ENCODE data around the gene CYP2E1. TPM values are rescaled to one million over a fixed set of nuclear protein-coding genes. Genes with fewer than 3 reads are reported as not detected.

Gene CYP2E1
- total and polyA plus RNA-seq, 2 donors: 2.6 to 3.4 TPM

- peaks cover 20 to 26% of the 10 kb centered on the region in 2 donors for H3K27me3 ChIP-seq (ENCODE audit: control insufficient read depth in 2 of 2, insufficient read depth in 1 of 2, low read length in 1 of 2)
These were observed 3.4 kb upstream of the CYP2E1 start for GRCh38 chr10:133523631-133524203.

GRCh38 chr10:133525444-133525843 lies 1.7 kb upstream of the CYP2E1 start:
- Histone ChIP-seq H3K4me1 (ENCODE audit: control insufficient read depth in 2 of 2, insufficient read depth in 2 of 2, low read length in 2 of 2) (peaks cover 0 to 2% of the 10 kb centered on the region in 2 donors), H3K4me3 (ENCODE audit: low read length in 2 of 2) (no peak overlapping the region), H3K36me3 (ENCODE audit: control insufficient read depth in 2 of 2, insufficient read depth in 2 of 2, low read length in 1 of 2) (no peaks in the 10 kb centered on the region), H3K27ac (ENCODE audit: low read depth in 1 of 2, low read length in 1 of 2) (no peak overlapping the region), H3K9me3 (ENCODE audit: control insufficient read depth in 2 of 2, insufficient read depth in 1 of 2, low read length in 1 of 2) (peaks cover 0 to 3% of the 10 kb centered on the region in 2 donors), H3K27me3 (ENCODE audit: control insufficient read depth in 2 of 2, insufficient read depth in 1 of 2, low read length in 1 of 2) (peaks cover 38 to 43% of the 10 kb centered on the region in 2 donors)
- 92% methylated on average over 7 of the region's 7 CpGs for WGBS
- no peak for DNase-seq (ENCODE audit: low read depth in 6 of 9, low spot score in 9 of 9)

More at GRCh38 chr10:133523631-133524203, 3.4 kb upstream of the CYP2E1 start:
- no peak overlapping the region for H3K27ac ChIP-seq (ENCODE audit: low read depth in 1 of 2, low read length in 1 of 2)
- H3K4me3 ChIP-seq (ENCODE audit: low read length in 2 of 2): no peak overlapping the region
- peaks cover 0 to 2% of the 10 kb centered on the region in 2 donors for H3K9me3 ChIP-seq (ENCODE audit: control insufficient read depth in 2 of 2, insufficient read depth in 1 of 2, low read length in 1 of 2)
- DNase-seq (ENCODE audit: low read depth in 6 of 9, low spot score in 9 of 9): no peak
- peaks cover 0 to 2% of the 10 kb centered on the region in 2 donors for H3K4me1 ChIP-seq (ENCODE audit: control insufficient read depth in 2 of 2, insufficient read depth in 2 of 2, low read length in 2 of 2)
- WGBS: 94% methylated on average over 9 of the region's 9 CpGs
- no peaks in the 10 kb centered on the region for H3K36me3 ChIP-seq (ENCODE audit: control insufficient read depth in 2 of 2, insufficient read depth in 2 of 2, low read length in 1 of 2)

- Histone ChIP-seq H3K4me1 (ENCODE audit: control insufficient read depth in 2 of 2, insufficient read depth in 2 of 2, low read length in 2 of 2) (no peaks in the 10 kb centered on the region), H3K4me3 (ENCODE audit: low read length in 2 of 2) (peak overlapping the region in 1 of 2 donors; percentile 11), H3K36me3 (ENCODE audit: control insufficient read depth in 2 of 2, insufficient read depth in 2 of 2, low read length in 1 of 2) (no peaks in the 10 kb centered on the region), H3K27me3 (ENCODE audit: control insufficient read depth in 2 of 2, insufficient read depth in 1 of 2, low read length in 1 of 2) (peaks cover 42 to 49% of the 10 kb centered on the region in 2 donors), H3K9me3 (ENCODE audit: control insufficient read depth in 2 of 2, insufficient read depth in 1 of 2, low read length in 1 of 2) (peaks cover 0 to 3% of the 10 kb centered on the region in 2 donors), H3K27ac (ENCODE audit: low read depth in 1 of 2, low read length in 1 of 2) (no peak overlapping the region)
- 18% methylated on average over 51 of the region's 51 CpGs for whole genome bisulfite sequencing
- DNase-seq (ENCODE audit: low read depth in 6 of 9, low spot score in 9 of 9): no peak
These were observed 658 bp downstream of the CYP2E1 start for GRCh38 chr10:133527771-133528271.

- Histone ChIP-seq H3K27ac (ENCODE audit: low read depth in 1 of 2, low read length in 1 of 2) (no peak overlapping the region), H3K27me3 (ENCODE audit: control insufficient read depth in 2 of 2, insufficient read depth in 1 of 2, low read length in 1 of 2) (peaks cover 42 to 49% of the 10 kb centered on the region in 2 donors), H3K36me3 (ENCODE audit: control insufficient read depth in 2 of 2, insufficient read depth in 2 of 2, low read length in 1 of 2) (no peaks in the 10 kb centered on the region), H3K9me3 (ENCODE audit: control insufficient read depth in 2 of 2, insufficient read depth in 1 of 2, low read length in 1 of 2) (peaks cover 0 to 3% of the 10 kb centered on the region in 2 donors), H3K4me1 (ENCODE audit: control insufficient read depth in 2 of 2, insufficient read depth in 2 of 2, low read length in 2 of 2) (no peaks in the 10 kb centered on the region), H3K4me3 (ENCODE audit: low read length in 2 of 2) (peak overlapping the region in 1 of 2 donors; percentile 11)
- no peak for DNase-seq (ENCODE audit: low read depth in 6 of 9, low spot score in 9 of 9)
- WGBS: 7% methylated on average over 50 of the region's 50 CpGs
These were observed 1.2 kb downstream of the CYP2E1 start for GRCh38 chr10:133528296-133528844.

DNA sequence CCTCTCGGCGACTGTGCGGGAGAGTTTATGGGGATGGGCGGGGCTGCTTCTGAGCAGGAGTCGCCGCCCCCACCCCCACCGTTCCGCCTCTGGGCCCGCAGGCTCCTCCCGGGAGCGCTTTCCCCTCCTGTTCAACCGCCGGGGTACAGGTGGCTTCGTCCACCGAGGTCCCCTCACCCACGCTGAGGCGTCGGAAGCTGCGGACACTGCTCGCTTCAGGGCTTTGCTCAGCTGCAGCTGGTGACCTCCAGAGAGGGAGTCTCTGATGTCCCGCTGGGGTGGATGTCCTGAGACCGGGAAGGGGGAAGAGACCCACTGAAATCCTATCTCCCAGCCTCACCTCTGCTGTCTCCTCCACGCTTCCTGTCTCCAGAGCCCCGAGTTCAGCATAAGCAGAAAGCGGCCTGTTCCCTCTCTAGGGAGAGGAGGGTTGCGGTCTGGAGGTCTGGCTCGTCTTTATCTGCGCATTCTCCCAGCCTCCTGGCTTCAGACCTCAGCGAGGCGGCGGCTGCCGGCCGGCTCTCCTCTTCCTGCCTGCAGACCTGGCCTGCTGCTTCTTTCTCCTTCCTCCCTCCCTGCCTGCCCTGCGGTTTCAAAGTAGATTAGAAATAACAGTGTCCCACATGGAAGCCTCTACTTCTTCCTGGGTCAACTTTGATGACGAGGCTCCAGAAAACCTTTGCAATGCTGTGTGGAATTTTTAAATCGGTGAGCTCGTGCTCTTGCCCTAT lies 1.8 kb downstream of the CYP2E1 start:
- no peak overlapping the region for H3K27ac ChIP-seq (ENCODE audit: low read depth in 1 of 2, low read length in 1 of 2)
- H3K4me1 ChIP-seq (ENCODE audit: control insufficient read depth in 2 of 2, insufficient read depth in 2 of 2, low read length in 2 of 2): no peaks in the 10 kb centered on the region
- no peak overlapping the region for H3K4me3 ChIP-seq (ENCODE audit: low read length in 2 of 2)
- 3% methylated on average over 37 of the region's 37 CpGs for WGBS
- peaks cover 42 to 49% of the 10 kb centered on the region in 2 donors for H3K27me3 ChIP-seq (ENCODE audit: control insufficient read depth in 2 of 2, insufficient read depth in 1 of 2, low read length in 1 of 2)
- peaks cover 0 to 1% of the 10 kb centered on the region in 2 donors for H3K9me3 ChIP-seq (ENCODE audit: control insufficient read depth in 2 of 2, insufficient read depth in 1 of 2, low read length in 1 of 2)
- peak in 1 of 9 donors; percentile 6 for DNase-seq (ENCODE audit: low read depth in 6 of 9, low spot score in 9 of 9)
- H3K36me3 ChIP-seq (ENCODE audit: control insufficient read depth in 2 of 2, insufficient read depth in 2 of 2, low read length in 1 of 2): no peaks in the 10 kb centered on the region

DNA sequence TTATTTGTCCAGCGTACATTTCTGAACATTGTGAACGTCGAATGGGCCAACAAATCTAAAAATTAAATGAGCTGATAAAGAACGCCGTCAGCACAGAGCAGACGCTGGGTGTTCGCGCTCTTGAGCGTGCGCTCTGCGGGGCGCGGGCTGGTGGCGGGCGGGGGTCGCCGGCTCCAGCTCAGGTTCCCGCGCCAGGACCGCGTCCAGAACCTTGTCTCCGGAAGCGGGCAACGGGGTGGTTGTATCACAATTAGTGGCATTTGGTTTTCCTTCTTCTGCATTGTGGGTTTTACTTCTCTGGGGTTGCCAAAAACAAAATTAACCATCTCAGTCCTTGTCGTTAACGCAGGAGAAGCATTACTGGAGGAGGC lies 2.4 kb downstream of the CYP2E1 start:
- peaks cover 42 to 49% of the 10 kb centered on the region in 2 donors for H3K27me3 ChIP-seq (ENCODE audit: control insufficient read depth in 2 of 2, insufficient read depth in 1 of 2, low read length in 1 of 2)
- WGBS: 4% methylated on average over 26 of the region's 26 CpGs
- no peak overlapping the region for H3K27ac ChIP-seq (ENCODE audit: low read depth in 1 of 2, low read length in 1 of 2)
- H3K4me3 ChIP-seq (ENCODE audit: low read length in 2 of 2): no peak overlapping the region
- peak in 1 of 9 donors; percentile 2 for DNase-seq (ENCODE audit: low read depth in 6 of 9, low spot score in 9 of 9)
- no peaks in the 10 kb centered on the region for H3K36me3 ChIP-seq (ENCODE audit: control insufficient read depth in 2 of 2, insufficient read depth in 2 of 2, low read length in 1 of 2)
- H3K9me3 ChIP-seq (ENCODE audit: control insufficient read depth in 2 of 2, insufficient read depth in 1 of 2, low read length in 1 of 2): peaks cover 0 to 1% of the 10 kb centered on the region in 2 donors
- H3K4me1 ChIP-seq (ENCODE audit: control insufficient read depth in 2 of 2, insufficient read depth in 2 of 2, low read length in 2 of 2): no peaks in the 10 kb centered on the region

DNA sequence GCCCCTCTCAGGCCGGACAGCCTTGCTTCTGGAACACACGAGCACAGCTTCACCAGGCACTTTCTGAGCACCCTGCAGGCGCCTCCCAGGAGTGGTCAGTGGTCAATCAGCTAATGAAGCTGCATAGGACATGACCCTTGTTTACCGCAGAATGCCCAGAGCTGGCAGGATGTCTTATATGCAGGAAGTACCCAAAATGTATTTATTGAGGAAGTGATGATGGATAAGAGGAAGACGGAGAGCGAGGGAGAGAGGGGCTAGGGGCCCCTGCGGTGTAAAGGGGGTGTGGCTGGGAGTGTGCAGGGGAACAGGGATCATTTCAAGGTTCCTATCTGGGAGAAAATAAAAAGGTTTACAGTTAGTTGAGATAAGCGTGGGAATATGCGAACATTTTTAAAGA lies 3.3 kb downstream of the CYP2E1 start:
- peaks cover 42 to 47% of the 10 kb centered on the region in 2 donors for H3K27me3 ChIP-seq (ENCODE audit: control insufficient read depth in 2 of 2, insufficient read depth in 1 of 2, low read length in 1 of 2)
- 24% methylated on average over 9 of the region's 9 CpGs for WGBS
- no peak overlapping the region for H3K4me3 ChIP-seq (ENCODE audit: low read length in 2 of 2)

DNA sequence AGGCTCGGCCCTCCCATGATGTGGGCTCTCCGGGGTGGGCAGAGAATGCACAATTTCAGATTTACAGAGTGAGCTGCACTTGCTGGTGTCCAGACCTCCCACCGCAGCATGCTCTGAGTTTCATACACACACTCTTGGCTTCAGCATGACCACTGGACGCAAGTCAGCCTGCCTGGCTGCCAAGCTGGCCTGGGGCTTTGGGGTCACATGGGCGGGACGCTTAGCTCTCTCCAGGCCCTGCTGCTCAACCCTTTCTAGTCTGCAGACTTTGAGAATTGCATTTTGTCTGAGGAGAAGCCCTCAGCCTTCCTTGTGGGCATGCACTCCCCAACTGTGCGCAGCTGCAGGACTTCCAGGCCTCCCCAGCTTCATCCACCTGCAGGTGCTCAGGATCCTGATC lies 5.7 kb downstream of the CYP2E1 start:
- 95% methylated on average over 7 of the region's 7 CpGs for WGBS
- Histone ChIP-seq H3K27me3 (ENCODE audit: control insufficient read depth in 2 of 2, insufficient read depth in 1 of 2, low read length in 1 of 2) (peaks cover 30 to 32% of the 10 kb centered on the region in 2 donors), H3K4me1 (ENCODE audit: control insufficient read depth in 2 of 2, insufficient read depth in 2 of 2, low read length in 2 of 2) (no peaks in the 10 kb centered on the region), H3K9me3 (ENCODE audit: control insufficient read depth in 2 of 2, insufficient read depth in 1 of 2, low read length in 1 of 2) (peaks cover 0 to 1% of the 10 kb centered on the region in 2 donors), H3K4me3 (ENCODE audit: low read length in 2 of 2) (no peak overlapping the region), H3K27ac (ENCODE audit: low read depth in 1 of 2, low read length in 1 of 2) (no peak overlapping the region), H3K36me3 (ENCODE audit: control insufficient read depth in 2 of 2, insufficient read depth in 2 of 2, low read length in 1 of 2) (no peaks in the 10 kb centered on the region)
- no peak for DNase-seq (ENCODE audit: low read depth in 6 of 9, low spot score in 9 of 9)

More for the DNA sequence above, 3.3 kb downstream of the CYP2E1 start:
- DNase-seq (ENCODE audit: low read depth in 6 of 9, low spot score in 9 of 9): no peak
- Histone ChIP-seq H3K27ac (ENCODE audit: low read depth in 1 of 2, low read length in 1 of 2) (no peak overlapping the region), H3K9me3 (ENCODE audit: control insufficient read depth in 2 of 2, insufficient read depth in 1 of 2, low read length in 1 of 2) (peaks cover 0 to 1% of the 10 kb centered on the region in 2 donors), H3K36me3 (ENCODE audit: control insufficient read depth in 2 of 2, insufficient read depth in 2 of 2, low read length in 1 of 2) (no peaks in the 10 kb centered on the region), H3K4me1 (ENCODE audit: control insufficient read depth in 2 of 2, insufficient read depth in 2 of 2, low read length in 2 of 2) (no peaks in the 10 kb centered on the region)

DNA sequence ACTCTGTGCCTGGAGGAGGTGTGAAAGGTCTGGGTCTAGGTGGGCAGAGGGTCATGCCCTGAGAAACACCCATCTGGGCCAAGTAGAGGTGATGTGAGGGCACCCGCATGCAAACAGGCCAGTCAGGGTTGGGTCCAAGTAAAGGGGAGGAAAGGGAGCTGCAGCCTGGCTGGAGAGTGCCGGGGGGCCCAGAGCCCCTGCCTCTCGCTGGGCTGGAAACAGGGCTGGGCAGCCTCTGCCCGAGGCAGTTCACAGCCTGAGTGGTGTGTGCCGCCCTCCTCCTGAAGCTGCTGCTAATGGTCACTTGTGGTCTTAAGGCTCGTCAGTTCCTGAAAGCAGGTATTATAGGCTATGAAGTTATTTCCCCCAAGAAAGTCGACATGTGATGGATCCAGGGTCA lies 7.3 kb downstream of the CYP2E1 start:
- Histone ChIP-seq H3K36me3 (ENCODE audit: control insufficient read depth in 2 of 2, insufficient read depth in 2 of 2, low read length in 1 of 2) (no peaks in the 10 kb centered on the region), H3K4me3 (ENCODE audit: low read length in 2 of 2) (no peak overlapping the region), H3K4me1 (ENCODE audit: control insufficient read depth in 2 of 2, insufficient read depth in 2 of 2, low read length in 2 of 2) (no peaks in the 10 kb centered on the region), H3K27ac (ENCODE audit: low read depth in 1 of 2, low read length in 1 of 2) (no peak overlapping the region), H3K27me3 (ENCODE audit: control insufficient read depth in 2 of 2, insufficient read depth in 1 of 2, low read length in 1 of 2) (peaks cover 15 to 16% of the 10 kb centered on the region in 2 donors), H3K9me3 (ENCODE audit: control insufficient read depth in 2 of 2, insufficient read depth in 1 of 2, low read length in 1 of 2) (peaks cover 0 to 1% of the 10 kb centered on the region in 2 donors)
- WGBS: 96% methylated on average over 7 of the region's 7 CpGs
- DNase-seq (ENCODE audit: low read depth in 6 of 9, low spot score in 9 of 9): no peak

All from thymus (tissue), 11 donors.